HG02798 (cell line): ENCODE data around the gene DAND5.
"Not testable (repeated sequence)": the region's sequence is repeated elsewhere in the genome, so short reads cannot be mapped to it uniquely, and the experiment has no call there.

Source experiments
- ATAC-seq: cut with Tn5 transposase; IDR thresholded peaks from one replicate; pipeline ENCODE4 v1.9.1; 2021; ENCODE audit warnings: mild to moderate bottlenecking; ENCODE audit not compliant: unreplicated experiment, poor library complexity

DAND5 gene

GRCh38 chr19:12945479-12946091 is 23.8 kb upstream of the DAND5 start, which contains the start of gene RAD23A:
RAD23A (plus strand) TSS chr19:12945862; CDS start chr19:12945949, 87 bp downstream.
- peak; percentile 90 for ATAC-seq

- peak; percentile 28 for ATAC-seq
Measured at GRCh38 chr19:12946092-12946721, 23.2 kb upstream of the DAND5 start.

GRCh38 chr19:12946731-12947496 is 22.5 kb upstream of the DAND5 start:
- ATAC-seq: no peak

DNA sequence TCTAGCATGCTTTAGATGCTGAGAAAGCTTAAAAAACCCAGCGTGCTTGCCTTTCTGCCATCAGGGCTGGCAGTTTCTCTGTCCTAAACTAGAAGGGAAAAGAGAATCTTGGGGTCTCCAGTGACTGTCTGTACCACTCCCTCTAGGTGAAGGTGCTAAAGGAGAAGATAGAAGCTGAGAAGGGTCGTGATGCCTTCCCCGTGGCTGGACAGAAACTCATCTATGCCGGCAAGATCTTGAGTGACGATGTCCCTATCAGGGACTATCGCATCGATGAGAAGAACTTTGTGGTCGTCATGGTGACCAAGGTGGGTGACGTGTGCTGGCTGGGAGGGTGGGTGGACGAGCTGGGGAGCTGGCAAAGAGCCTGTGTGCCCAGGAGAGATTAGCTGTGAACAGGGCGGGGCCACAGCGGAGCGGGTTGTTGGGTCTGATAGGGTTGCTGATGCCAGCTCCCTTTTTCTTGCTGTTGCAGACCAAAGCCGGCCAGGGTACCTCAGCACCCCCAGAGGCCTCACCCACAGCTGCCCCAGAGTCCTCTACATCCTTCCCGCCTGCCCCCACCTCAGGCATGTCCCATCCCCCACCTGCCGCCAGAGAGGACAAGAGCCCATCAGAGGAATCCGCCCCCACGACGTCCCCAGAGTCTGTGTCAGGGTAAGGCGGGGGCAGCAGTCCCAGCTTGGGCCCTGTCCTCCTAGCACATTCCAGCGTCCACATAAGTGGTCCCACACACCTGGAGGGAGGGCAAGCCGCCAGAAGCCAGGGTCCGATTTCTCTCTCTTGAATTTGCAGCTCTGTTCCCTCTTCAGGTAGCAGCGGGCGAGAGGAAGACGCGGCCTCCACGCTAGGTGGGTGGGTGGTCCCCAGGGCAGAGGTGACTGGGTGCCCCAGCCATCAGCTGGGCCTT is 21.4 kb upstream of the DAND5 start:
- no peak for ATAC-seq

DNA sequence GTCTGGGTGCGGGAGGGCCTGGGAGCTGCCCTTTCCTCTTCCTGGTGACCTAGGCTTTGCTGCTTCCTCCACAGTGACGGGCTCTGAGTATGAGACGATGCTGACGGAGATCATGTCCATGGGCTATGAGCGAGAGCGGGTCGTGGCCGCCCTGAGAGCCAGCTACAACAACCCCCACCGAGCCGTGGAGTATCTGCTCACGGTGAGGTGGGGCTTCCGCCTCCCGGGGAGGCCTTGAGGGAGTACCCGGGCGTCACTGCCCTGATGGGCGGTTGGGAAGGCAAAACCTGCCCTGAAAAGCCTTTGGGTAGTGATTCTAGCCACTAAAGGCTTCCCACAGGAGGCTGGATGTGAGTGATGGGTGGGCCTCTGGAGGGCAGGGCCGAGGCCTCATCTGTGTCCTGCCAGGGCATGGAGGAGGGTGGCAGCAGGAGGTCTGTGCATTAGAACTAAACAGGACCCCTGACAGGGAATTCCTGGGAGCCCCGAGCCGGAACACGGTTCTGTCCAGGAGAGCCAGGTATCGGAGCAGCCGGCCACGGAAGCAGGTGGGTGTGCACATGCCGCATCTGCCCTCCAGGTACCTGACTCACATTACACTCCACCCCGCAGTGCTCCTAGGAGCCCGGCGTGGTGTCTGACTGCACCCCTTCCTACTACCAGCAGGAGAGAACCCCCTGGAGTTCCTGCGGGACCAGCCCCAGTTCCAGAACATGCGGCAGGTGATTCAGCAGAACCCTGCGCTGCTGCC is 20.6 kb upstream of the DAND5 start:
- no peak for ATAC-seq

GRCh38 chr19:12949363-12950283 is 19.8 kb upstream of the DAND5 start:
- no peak for ATAC-seq

DNA sequence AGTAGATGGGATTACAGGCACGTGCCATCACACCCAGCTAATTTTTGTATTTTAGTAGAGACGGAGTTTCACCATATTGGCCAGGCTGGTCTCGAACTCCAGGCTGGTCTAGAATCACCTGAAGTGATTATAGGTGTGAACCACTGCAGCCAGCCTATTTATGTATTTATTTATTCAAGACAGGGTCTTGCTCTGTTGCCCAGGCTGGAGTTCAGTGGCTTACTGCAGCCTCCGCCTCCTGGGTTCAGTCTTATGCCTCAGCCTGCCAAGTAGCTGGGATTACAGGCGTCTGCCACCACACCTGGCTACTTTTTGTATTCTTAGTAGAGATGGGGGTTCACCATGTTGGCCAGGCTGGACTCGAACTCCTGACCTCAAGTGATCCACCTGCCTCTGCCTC is 17.3 kb upstream of the DAND5 start:
- ATAC-seq: not testable (repeated sequence)

DNA sequence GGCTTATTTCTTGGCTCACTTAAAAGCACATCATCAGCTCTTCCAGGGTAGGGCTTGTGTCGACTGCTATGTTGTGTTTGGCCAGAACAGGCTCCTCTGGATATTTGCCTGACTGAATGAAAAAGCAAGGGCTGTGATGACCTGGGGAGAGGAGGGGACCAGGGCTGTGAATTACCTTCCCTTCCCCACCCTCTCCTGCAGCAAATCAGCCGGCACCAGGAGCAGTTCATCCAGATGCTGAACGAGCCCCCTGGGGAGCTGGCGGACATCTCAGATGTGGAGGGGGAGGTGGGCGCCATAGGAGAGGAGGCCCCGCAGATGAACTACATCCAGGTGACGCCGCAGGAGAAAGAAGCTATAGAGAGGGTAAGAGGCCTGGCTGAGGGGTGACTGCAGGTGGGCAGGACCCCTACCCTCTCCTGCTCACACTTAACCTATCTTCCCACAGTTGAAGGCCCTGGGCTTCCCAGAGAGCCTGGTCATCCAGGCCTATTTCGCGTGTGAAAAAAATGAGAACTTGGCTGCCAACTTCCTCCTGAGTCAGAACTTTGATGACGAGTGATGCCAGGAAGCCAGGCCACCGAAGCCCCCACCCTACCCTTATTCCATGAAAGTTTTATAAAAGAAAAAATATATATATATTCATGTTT is 16.8 kb upstream of the DAND5 start:
- ATAC-seq: no peak

- no peak for ATAC-seq
Measured at GRCh38 chr19:12953138-12953798, 16.1 kb upstream of the DAND5 start.

GRCh38 chr19:12953799-12954611 is 15.4 kb upstream of the DAND5 start:
- no peak for ATAC-seq

DNA sequence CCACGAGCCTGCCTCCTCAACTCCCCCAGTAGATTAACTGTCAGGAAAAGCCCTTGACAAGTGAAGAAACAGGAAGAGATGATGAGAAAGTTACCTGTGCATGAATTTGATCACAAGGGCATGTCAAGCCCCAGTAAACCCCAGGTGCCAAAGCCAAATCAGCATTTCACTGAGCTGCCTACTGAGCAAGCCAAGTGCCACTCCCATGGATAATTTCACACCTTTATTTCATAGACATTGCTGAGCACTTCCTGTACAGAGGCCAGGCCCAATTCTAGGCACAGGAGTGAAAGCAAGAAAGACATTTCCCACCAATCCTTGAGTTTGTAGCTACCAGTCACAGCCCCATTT is 14.8 kb upstream of the DAND5 start:
- no peak for ATAC-seq

GRCh38 chr19:12955575-12955974 is 13.8 kb upstream of the DAND5 start:
- ATAC-seq: not testable (repeated sequence)

GRCh38 chr19:12955996-12956395 is 13.4 kb upstream of the DAND5 start:
- ATAC-seq: no peak

DNA sequence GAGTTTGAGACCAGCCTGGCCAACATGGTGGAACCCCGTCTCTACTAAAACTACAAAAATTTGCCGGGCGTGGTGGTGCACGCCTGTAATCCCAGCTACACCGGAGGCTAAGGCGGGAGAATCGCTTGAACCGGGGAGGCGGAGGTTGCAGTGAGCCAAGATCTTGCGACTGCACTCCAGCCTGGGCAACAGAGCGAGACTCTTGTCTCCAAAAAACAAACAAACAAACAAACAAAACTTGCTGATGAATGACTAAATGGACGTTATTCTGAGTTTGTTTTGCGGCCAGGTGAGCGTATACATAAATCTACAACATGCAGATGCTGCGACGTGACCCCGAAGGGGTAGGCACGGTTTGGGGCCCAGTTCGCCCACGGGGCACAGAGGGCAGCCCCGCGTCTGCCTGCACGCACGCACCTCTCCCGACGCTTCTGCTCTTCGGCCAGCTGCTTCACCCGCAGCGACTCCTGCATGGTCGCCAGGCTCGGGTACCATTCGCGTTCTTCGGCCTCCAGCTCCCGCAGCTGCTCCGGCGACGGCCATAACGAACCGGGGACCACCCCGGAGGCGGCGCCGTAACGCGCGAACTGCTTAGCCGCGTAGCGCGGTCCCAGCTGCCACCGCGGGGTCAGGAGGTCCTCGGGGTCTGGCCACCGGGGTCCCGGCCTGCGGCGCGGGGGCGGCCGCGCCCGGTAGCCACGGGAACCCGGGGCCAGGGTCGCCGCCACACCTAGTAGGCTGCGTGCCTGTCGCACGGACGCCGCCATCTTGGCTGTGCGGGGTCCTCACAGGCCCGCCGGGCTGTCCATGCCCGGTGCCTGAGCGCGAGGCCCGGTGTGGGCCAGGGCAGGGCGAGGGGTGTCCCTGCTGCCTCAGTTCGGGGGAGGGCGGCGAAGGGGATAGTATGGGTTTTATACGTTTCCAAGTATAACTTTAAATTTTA is 12.7 kb upstream of the DAND5 start, which contains the start of gene GADD45GIP1:
TSS of gene GADD45GIP1 (minus strand) at position 778 of the 943 bp plus-strand sequence. CDS start at position 767, 11 bp downstream.
- ATAC-seq: peak; percentile 76

DNA sequence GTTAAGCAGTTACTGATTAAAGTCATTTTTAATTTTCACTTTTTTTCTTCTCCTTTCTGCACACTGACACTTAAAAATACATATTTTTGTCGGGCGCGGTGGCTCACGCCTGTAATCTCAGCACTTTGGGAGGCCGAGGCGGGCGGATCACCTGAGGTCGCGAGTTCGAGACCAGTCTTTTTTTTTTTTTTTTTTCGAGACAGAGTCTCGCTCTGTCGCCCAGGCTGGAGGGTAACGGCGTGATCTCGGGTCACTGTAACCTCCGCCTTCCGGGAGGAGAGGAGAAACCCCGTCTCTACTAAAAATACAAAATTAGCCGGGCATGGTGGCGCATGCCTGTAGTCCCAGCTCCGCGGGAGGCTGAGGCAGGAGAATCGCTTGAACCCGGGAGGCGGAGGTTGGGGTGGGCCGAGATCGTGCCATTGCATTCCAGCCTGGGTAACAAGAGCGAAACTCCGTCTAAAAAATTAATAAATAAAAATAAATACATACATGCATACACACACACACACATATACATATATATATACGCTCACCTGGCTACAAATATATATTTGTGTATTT is 11.9 kb upstream of the DAND5 start:
- ATAC-seq: not testable (repeated sequence)
